Urinary bladder (tissue), 4 donors: ENCODE data around the gene SHISA9. TPM values are rescaled to one million over a fixed set of nuclear protein-coding genes. Genes with fewer than 3 reads are reported as not detected.

Experiments
- DNase-seq: peaks from one replicate; pipeline ENCODE4 v3.0.0-alpha.2; 2015; ENCODE audit errors: extremely low spot score
- H3K27ac ChIP-seq: one replicate; pipeline ENCODE4 v1.5.1; 2013; ENCODE audit warnings: low read depth, mild to moderate bottlenecking, moderate library complexity
- H3K36me3 ChIP-seq: one replicate; pipeline ENCODE4 v1.6.1; 2013; ENCODE audit warnings: mild to moderate bottlenecking, moderate library complexity; ENCODE audit not compliant: insufficient read depth
- H3K4me1 ChIP-seq: one replicate; pipeline ENCODE4 v1.6.1; 2013; ENCODE audit warnings: mild to moderate bottlenecking, moderate library complexity; ENCODE audit not compliant: insufficient read depth
- H3K4me3 ChIP-seq: one replicate; pipeline ENCODE4 v1.5.1; 2013; ENCODE audit warnings: low read depth, low read length
- WGBS: extraction: QIAGEN DNeasy Blood & Tissue Kit; methylation state at CpG from one replicate; pipeline ENCODE4 v1.1.7; 2013; 5-methylcytosine and 5-hydroxymethylcytosine counted together
- polyA plus RNA-seq: library from polyadenylated mRNA; stranded (reverse); fragments of 200-250 nt; gene quantifications from one replicate; pipeline ENCODE4 v1.2.3, GENCODE V29; 2013
- total RNA-seq: library from RNA; depleted of rRNA; stranded (reverse); fragments of >200 nt; gene quantifications from one replicate; pipeline ENCODE4 v1.2.3, GENCODE V29; 2014
- donor health status: healthy with polysubstance abuse.
- donor health status: healthy.

The SHISA9 gene
- total and polyA plus RNA-seq, 2 donors: 0.28 to 0.48 TPM

GRCh38 chr16:13098536-13098935 is 197.1 kb downstream of the SHISA9 start:
- WGBS: 70% methylated on average over 2 of the region's 2 CpGs
- H3K4me3 ChIP-seq: no peak overlapping the region
- no peaks in the 10 kb centered on the region for H3K4me1 ChIP-seq
- no peak overlapping the region for H3K27ac ChIP-seq
- DNase-seq: no peak
- no peaks in the 10 kb centered on the region for H3K36me3 ChIP-seq

DNA sequence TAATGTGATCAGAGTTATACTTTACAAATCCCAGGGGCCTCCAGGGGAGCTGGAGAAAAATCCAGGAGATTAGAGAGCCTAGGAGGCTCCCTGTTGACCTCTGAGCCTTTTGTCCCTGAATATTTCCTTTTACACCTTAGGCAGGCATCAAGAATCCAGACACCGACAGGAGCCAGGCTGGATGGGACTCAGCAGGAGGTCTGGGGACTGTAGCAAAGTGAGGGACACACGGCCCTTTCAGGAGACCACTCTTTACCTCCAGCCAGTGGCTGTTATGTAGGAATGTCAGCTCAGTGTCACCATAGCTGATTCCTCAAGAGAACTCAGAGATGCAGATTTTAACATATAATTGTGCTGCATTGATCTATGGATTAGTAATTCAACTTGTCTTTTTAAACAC is 198.4 kb downstream of the SHISA9 start:
- DNase-seq: no peak
- Histone ChIP-seq H3K36me3 (no peaks in the 10 kb centered on the region), H3K27ac (no peak overlapping the region), H3K4me1 (no peaks in the 10 kb centered on the region), H3K4me3 (no peak overlapping the region)
- WGBS: 10% methylated on average over 2 of the region's 2 CpGs

DNA sequence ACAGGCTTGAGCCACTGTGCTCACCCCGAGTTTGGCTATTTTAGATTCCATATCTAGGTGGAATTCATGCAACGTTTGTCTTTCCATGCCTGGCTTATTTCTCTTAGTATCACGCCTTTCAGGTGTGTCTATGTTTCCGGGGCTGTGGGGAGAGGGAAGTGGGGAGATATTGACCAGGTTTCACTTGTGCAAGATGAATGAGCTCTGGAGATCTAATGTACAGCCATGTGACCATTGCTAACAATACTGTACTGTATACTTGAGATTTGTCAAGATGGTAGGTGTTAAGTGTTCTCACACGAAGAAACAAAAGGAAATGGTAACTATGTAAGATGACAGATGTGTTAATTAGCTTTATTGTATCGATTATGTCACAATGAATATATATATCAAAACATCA is 199.6 kb downstream of the SHISA9 start:
- Histone ChIP-seq H3K4me1 (no peaks in the 10 kb centered on the region), H3K4me3 (no peak overlapping the region), H3K36me3 (no peaks in the 10 kb centered on the region), H3K27ac (no peak overlapping the region)
- DNase-seq: no peak
- WGBS: 76% methylated on average over 6 of the region's 6 CpGs

DNA sequence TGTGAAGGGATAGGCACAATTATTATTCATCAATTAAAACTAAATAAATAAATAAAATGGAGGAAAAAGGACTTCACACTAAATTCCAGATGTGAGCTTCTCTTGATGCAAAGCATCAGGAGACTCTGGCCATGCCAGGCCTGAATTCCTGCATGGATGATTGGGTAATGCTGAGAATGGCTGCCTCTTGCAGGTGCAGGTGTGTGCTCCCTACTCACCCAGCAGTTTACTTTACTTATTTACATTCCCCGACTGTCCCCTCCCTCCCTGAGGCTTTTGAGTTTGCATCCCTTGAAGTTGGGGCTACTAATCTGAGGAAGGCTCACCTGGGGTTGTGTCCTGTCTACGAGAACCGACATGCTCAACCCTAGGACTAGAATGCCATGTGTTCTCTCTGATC is 200.4 kb downstream of the SHISA9 start:
- Histone ChIP-seq H3K36me3 (no peaks in the 10 kb centered on the region), H3K4me3 (no peak overlapping the region), H3K4me1 (no peaks in the 10 kb centered on the region), H3K27ac (no peak overlapping the region)
- DNase-seq: no peak
- WGBS: 74% methylated on average over 3 of the region's 3 CpGs

GRCh38 chr16:13102401-13102800 is 201.0 kb downstream of the SHISA9 start:
- no peak overlapping the region for H3K27ac ChIP-seq
- 73% methylated on average over 5 of the region's 5 CpGs for WGBS
- H3K4me1 ChIP-seq: no peaks in the 10 kb centered on the region
- H3K36me3 ChIP-seq: no peaks in the 10 kb centered on the region
- DNase-seq: no peak
- H3K4me3 ChIP-seq: no peak overlapping the region

DNA sequence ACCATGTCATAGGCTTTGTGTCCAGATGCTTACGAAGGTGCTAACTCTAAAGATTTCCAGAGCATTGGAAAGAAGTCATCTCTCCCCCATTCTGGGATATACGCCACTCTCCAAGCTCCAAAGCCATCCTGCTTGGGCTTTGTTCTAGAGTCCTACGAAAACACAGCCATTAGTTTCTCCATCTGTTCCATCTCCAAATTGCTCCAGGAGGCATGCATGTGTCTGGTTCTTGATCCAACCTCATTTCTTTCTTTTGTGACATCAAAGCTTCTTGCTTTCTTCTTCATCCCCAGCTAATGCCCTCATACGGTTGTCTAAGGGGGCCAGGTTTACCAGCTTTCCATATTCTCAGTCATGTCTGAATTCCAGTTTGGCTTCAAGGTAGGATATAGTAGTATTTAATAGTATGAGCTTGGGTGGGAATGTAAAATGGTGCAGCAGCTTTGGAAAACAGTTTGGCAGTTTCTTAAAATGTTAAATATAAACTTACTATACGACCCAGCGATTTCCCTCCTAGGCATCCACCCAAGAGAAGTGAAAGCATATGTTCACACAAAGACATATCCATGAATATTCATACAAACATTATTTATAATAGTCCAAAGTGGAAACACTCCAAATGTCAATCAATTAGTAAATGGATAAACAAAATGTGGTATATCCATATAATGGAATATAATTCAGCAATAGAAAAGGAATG is 202.6 kb downstream of the SHISA9 start:
- Histone ChIP-seq H3K27ac (no peak overlapping the region), H3K4me1 (no peaks in the 10 kb centered on the region), H3K4me3 (no peak overlapping the region), H3K36me3 (no peaks in the 10 kb centered on the region)
- 85% methylated on average over 6 of the region's 6 CpGs for WGBS
- DNase-seq: no peak

GRCh38 chr16:13104772-13105171 is 203.4 kb downstream of the SHISA9 start:
- 72% methylated on average over 5 of the region's 5 CpGs for WGBS
- no peak overlapping the region for H3K27ac ChIP-seq
- no peaks in the 10 kb centered on the region for H3K4me1 ChIP-seq
- no peak overlapping the region for H3K4me3 ChIP-seq
- H3K36me3 ChIP-seq: no peaks in the 10 kb centered on the region
- no peak for DNase-seq

DNA sequence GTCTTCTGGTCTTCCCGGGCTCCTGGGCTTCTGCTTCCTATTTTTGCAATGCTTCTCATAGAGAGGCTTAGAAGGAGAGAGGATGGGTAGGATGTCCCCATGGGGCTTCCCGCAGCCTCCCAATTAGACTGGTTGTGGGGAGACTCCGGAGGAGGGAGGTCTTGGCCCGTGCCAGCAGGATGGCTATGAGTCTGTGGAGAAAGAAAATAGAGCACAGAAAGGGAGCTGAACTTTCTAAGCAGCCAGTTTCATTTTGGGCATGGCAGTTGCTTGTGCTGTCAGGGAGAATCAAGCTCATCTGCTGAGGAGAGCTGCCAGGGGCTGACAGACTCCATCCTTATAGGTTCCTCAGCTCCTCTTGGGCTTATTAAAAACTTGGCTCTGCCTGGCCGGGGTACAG is 204.0 kb downstream of the SHISA9 start:
- no peaks in the 10 kb centered on the region for H3K36me3 ChIP-seq
- H3K4me3 ChIP-seq: no peak overlapping the region
- no peak for DNase-seq
- H3K4me1 ChIP-seq: no peaks in the 10 kb centered on the region
- WGBS: 81% methylated on average over 5 of the region's 5 CpGs
- H3K27ac ChIP-seq: no peak overlapping the region

DNA sequence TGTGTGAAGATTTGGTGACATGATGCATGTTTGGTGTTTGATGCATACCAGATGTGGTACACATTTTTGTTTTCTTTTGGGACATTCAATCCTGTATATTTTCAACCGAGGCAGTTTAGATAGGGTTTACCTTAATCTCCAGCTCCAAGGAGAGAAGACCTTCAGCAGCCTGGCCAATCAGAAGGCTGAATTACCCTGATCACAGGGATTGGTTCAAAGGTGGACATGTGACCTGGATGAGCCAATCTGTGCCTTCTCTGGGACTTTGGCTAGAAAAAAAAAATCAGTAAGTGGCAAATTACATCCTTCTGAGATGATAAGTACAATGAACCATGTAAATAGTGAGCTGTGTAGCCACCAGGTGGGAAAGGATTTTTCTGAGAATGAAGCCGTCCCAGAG is 205.1 kb downstream of the SHISA9 start:
- Histone ChIP-seq H3K4me1 (no peaks in the 10 kb centered on the region), H3K36me3 (no peaks in the 10 kb centered on the region), H3K4me3 (no peak overlapping the region), H3K27ac (no peak overlapping the region)
- WGBS: 84% methylated on average over 2 of the region's 2 CpGs
- DNase-seq: no peak

DNA sequence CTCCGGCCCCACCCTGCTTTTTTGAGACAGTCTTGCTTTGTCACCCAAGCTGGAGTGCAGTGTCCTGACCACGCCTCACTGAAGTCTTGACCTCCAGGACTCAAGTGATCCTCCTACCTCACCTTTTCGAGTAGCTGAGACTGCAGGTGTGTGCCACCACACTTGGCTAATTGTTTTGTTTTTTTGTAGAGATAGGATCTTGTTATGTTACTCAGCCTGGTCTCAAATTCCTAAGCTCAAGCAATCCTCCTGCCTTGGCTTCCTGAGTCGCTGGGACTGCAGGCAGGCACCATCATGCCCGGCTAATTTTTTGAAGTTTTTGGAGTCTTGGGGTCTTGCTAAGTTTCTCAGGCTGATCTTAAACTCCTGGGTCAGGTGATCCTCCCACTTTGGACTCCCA is 206.7 kb downstream of the SHISA9 start:
- Histone ChIP-seq H3K4me3 (no peak overlapping the region), H3K36me3 (no peaks in the 10 kb centered on the region)
- 74% methylated on average over 5 of the region's 5 CpGs for WGBS

DNA sequence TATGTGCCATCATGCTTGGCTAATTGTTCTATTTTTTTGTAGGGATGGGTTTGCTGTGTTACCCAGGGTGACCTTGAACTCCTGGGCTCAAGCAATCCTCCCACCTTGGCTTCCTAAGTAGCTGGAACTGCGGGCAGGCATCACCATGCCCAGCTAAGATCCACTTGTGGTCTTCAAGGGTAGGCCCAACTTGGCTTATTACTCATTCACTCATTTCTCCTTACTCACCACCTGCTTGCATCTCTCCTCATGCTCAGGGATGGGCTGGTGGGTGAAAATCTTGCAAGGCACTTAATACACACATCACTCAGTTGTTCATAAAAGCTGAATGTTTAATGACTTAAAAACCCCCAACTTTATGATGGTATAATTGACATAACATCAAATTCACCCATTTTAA is 207.8 kb downstream of the SHISA9 start:
- Histone ChIP-seq H3K36me3 (no peaks in the 10 kb centered on the region), H3K27ac (no peak overlapping the region), H3K4me3 (no peak overlapping the region), H3K4me1 (no peaks in the 10 kb centered on the region)
- 74% methylated on average over 1 of the region's 1 CpG for WGBS
- DNase-seq: no peak

More for the DNA sequence above, 206.7 kb downstream of the SHISA9 start:
- H3K27ac ChIP-seq: no peak overlapping the region
- no peaks in the 10 kb centered on the region for H3K4me1 ChIP-seq
- DNase-seq: no peak

DNA sequence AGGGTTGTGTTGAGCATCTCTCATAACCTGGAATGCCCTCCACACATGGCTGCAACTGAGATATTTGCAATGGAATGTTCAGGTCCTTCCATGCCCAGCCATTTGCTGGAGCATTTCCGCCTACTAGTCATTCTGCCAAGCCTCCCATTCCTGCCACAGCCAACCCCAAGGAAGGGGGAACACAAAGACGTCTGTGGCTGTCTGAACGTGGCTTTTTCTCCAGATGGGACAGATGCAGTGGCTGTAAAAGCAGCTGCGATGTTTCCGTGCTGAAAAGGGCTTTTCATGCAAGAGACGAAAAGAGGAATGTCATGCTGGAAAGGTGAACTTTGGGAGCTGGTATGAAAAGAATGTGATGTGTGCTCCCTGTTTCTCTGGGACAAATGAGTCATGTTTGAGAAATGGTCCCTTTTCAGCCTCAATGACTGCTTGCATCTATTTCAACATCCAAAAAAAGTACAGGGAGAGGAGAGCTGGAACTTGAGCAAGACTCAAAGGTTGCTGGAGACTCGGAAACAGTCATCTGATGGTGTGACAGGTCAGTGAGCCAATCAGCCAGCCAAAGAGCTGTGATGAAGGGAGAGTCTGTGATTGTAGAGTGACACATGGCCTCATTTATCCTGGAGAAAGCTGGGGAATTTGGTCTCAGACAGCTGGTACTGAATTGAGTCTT is 208.9 kb downstream of the SHISA9 start:
- H3K4me1 ChIP-seq: no peaks in the 10 kb centered on the region
- DNase-seq: no peak
- H3K36me3 ChIP-seq: no peaks in the 10 kb centered on the region
- no peak overlapping the region for H3K27ac ChIP-seq
- WGBS: 34% methylated on average over 7 of the region's 7 CpGs
- H3K4me3 ChIP-seq: no peak overlapping the region

DNA sequence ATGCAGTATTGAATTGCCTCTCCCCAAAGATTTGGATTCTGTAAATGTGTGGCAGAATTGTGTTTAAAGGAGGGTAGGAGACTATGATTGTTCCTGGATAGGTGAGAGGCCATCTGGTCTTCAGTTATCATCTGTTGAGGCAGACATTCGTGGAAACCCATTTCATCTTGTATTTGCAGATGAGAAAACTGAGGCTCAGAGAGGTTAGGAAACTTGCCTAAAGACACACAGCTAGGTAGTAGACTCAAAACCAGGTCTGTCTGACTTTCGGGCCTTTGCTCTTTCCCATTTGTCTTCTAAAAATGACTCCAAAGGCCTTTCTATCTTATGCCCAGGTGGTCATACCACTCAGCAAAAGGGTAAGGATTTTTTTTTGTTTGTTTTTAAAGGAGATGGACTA is 210.3 kb downstream of the SHISA9 start:
- Histone ChIP-seq H3K4me3 (no peak overlapping the region), H3K36me3 (no peaks in the 10 kb centered on the region), H3K27ac (no peak overlapping the region), H3K4me1 (no peaks in the 10 kb centered on the region)
- WGBS: 65% methylated on average over 2 of the region's 2 CpGs
- no peak for DNase-seq

- H3K27ac ChIP-seq: no peak overlapping the region
- H3K4me3 ChIP-seq: no peak overlapping the region
- H3K4me1 ChIP-seq: no peaks in the 10 kb centered on the region
- WGBS: 77% methylated on average over 3 of the region's 3 CpGs
- no peaks in the 10 kb centered on the region for H3K36me3 ChIP-seq
- DNase-seq: no peak
Observed at GRCh38 chr16:13113741-13114140, 212.3 kb downstream of the SHISA9 start.
